HG03095 (cell line): Measurements from ENCODE around the gene LAMTOR4.
"Not testable (repeated sequence)": the region's sequence is repeated elsewhere in the genome, so short reads cannot be mapped to it uniquely, and the experiment has no call there.

Source experiments
- ATAC-seq: cut with Tn5 transposase; IDR thresholded peaks from one replicate; pipeline ENCODE4 v1.9.1; 2021; ENCODE audit warnings: moderate library complexity; ENCODE audit not compliant: unreplicated experiment

The LAMTOR4 gene

GRCh38 chr7:100169147-100169850 is 20.6 kb downstream of the LAMTOR4 start:
- ATAC-seq: no peak

GRCh38 chr7:100170101-100170897 is 21.6 kb downstream of the LAMTOR4 start:
- no peak for ATAC-seq

- no peak for ATAC-seq
These were observed 22.5 kb downstream of the LAMTOR4 start for GRCh38 chr7:100171087-100171681.

- no peak for ATAC-seq
These were observed 23.1 kb downstream of the LAMTOR4 start for GRCh38 chr7:100171840-100172239.

- no peak for ATAC-seq
These were observed 25.2 kb downstream of the LAMTOR4 start for GRCh38 chr7:100173806-100174495.

GRCh38 chr7:100174582-100174981 is 25.9 kb downstream of the LAMTOR4 start:
- no peak for ATAC-seq

- ATAC-seq: no peak
These were observed 26.7 kb downstream of the LAMTOR4 start for GRCh38 chr7:100175296-100175935.

GRCh38 chr7:100176096-100177044 is 27.7 kb downstream of the LAMTOR4 start:
- ATAC-seq: no peak

GRCh38 chr7:100177045-100178001 is 28.6 kb downstream of the LAMTOR4 start, which contains the start of the genes GPC2 and STAG3:
GPC2 (minus strand) TSS chr7:100177381; CDS start chr7:100177199, 182 bp downstream.
STAG3 (plus strand) TSS chr7:100177918; CDS start chr7:100180557, 2,639 bp downstream.
- ATAC-seq: peak; percentile 87

GRCh38 chr7:100180084-100180483 is 31.4 kb downstream of the LAMTOR4 start:
- ATAC-seq: not testable (repeated sequence)

- not testable (repeated sequence) for ATAC-seq
These were observed 33.9 kb downstream of the LAMTOR4 start for GRCh38 chr7:100182616-100183015.

- ATAC-seq: not testable (repeated sequence)
These were observed 34.4 kb downstream of the LAMTOR4 start for GRCh38 chr7:100183090-100183489.

GRCh38 chr7:100185726-100186125 is 37.0 kb downstream of the LAMTOR4 start:
- ATAC-seq: no peak

- no peak for ATAC-seq
These were observed 40.3 kb downstream of the LAMTOR4 start for GRCh38 chr7:100189061-100189460.

GRCh38 chr7:100190048-100190711 is 41.5 kb downstream of the LAMTOR4 start:
- ATAC-seq: peak; percentile 59

GRCh38 chr7:100191775-100192174 is 43.1 kb downstream of the LAMTOR4 start:
- ATAC-seq: no peak

- not testable (repeated sequence) for ATAC-seq
These were observed 43.7 kb downstream of the LAMTOR4 start for GRCh38 chr7:100192281-100192862.
